HL-60 (cell line): ENCODE data around the gene DENND1C.

ENCODE experiments used
- DNase-seq, 2 experiments: peaks; one replicate each; pipeline ENCODE4 v3.0.0-alpha.2; 2010 to 2020; ENCODE audit warnings: low read depth in 1 of 2, low spot score in 1 of 2
- H3K27ac ChIP-seq: fragments of 250-450 bp; sonication (Bioruptor Pico); replicated peaks from 2 replicates; pipeline ENCODE4 v1.5.1; 2020; ENCODE audit warnings: mild to moderate bottlenecking, moderate library complexity
- H3K27me3 ChIP-seq: fragments of 250-450 bp; sonication (Bioruptor Pico); 2 replicates; pipeline ENCODE4 v1.5.1; 2021; ENCODE audit warnings: mild to moderate bottlenecking, moderate library complexity; ENCODE audit not compliant: insufficient read depth, poor library complexity, severe bottlenecking
- H3K4me3 ChIP-seq: replicated peaks from 2 replicates; pipeline ENCODE4 v1.5.1; 2011; ENCODE audit warnings: mild to moderate bottlenecking, control low read depth, low read length; ENCODE audit not compliant: insufficient read depth
- GABPA ChIP-seq: IDR thresholded peaks from 2 replicates; pipeline ENCODE4 v1.6.1; 2012; ENCODE audit warnings: low read depth
- POLR2AphosphoS5 ChIP-seq: IDR thresholded peaks from 2 replicates; pipeline ENCODE4 v1.6.1; 2012; ENCODE audit warnings: low read depth
- SPI1 ChIP-seq: IDR thresholded peaks from 2 replicates; pipeline ENCODE4 v1.6.1; 2012; ENCODE audit warnings: low read depth, mild to moderate bottlenecking, borderline replicate concordance
- TF ChIP-seq, protein P1 (sequence below): IDR thresholded peaks from 2 replicates; pipeline ENCODE4 v1.6.1; 2012; ENCODE audit warnings: low read depth; ENCODE audit not compliant: insufficient replicate concordance
- TF ChIP-seq, protein P2 (sequence below): IDR thresholded peaks from one replicate; pipeline ENCODE4 v1.5.1; 2011; ENCODE audit warnings: low read length, control low read depth, inconsistent platforms; ENCODE audit not compliant: insufficient read depth

Gene DENND1C

DNA sequence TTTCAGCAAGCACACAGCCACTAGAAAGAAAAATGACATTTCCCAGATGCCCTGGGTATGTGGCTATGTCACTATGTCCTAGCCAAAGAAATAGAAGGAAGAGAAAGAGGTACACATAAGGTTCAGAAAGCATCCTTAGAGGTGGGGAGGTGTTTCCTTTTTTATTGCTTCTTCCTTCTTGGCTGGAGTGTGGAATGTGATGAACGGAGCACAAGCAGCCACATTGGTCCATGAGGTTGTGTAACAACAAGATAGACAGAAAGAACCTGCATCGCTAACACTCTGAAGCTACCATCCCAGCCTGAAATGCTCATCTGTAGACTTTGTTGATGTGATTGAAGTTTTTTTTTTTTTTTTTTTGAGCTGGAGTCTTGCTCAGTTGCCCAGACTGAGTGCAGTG is 28.7 kb downstream of the DENND1C start:
- TF ChIP-seq SPI1, result no peak
- TF ChIP-seq POLR2AphosphoS5, result no peak
- TF ChIP-seq, protein P1, sequence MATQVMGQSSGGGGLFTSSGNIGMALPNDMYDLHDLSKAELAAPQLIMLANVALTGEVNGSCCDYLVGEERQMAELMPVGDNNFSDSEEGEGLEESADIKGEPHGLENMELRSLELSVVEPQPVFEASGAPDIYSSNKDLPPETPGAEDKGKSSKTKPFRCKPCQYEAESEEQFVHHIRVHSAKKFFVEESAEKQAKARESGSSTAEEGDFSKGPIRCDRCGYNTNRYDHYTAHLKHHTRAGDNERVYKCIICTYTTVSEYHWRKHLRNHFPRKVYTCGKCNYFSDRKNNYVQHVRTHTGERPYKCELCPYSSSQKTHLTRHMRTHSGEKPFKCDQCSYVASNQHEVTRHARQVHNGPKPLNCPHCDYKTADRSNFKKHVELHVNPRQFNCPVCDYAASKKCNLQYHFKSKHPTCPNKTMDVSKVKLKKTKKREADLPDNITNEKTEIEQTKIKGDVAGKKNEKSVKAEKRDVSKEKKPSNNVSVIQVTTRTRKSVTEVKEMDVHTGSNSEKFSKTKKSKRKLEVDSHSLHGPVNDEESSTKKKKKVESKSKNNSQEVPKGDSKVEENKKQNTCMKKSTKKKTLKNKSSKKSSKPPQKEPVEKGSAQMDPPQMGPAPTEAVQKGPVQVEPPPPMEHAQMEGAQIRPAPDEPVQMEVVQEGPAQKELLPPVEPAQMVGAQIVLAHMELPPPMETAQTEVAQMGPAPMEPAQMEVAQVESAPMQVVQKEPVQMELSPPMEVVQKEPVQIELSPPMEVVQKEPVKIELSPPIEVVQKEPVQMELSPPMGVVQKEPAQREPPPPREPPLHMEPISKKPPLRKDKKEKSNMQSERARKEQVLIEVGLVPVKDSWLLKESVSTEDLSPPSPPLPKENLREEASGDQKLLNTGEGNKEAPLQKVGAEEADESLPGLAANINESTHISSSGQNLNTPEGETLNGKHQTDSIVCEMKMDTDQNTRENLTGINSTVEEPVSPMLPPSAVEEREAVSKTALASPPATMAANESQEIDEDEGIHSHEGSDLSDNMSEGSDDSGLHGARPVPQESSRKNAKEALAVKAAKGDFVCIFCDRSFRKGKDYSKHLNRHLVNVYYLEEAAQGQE, result no peak
- TF ChIP-seq, protein P2, sequence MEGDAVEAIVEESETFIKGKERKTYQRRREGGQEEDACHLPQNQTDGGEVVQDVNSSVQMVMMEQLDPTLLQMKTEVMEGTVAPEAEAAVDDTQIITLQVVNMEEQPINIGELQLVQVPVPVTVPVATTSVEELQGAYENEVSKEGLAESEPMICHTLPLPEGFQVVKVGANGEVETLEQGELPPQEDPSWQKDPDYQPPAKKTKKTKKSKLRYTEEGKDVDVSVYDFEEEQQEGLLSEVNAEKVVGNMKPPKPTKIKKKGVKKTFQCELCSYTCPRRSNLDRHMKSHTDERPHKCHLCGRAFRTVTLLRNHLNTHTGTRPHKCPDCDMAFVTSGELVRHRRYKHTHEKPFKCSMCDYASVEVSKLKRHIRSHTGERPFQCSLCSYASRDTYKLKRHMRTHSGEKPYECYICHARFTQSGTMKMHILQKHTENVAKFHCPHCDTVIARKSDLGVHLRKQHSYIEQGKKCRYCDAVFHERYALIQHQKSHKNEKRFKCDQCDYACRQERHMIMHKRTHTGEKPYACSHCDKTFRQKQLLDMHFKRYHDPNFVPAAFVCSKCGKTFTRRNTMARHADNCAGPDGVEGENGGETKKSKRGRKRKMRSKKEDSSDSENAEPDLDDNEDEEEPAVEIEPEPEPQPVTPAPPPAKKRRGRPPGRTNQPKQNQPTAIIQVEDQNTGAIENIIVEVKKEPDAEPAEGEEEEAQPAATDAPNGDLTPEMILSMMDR, result no peak
- TF ChIP-seq GABPA, result no peak
- no peak for DNase-seq
- Histone ChIP-seq H3K27me3 (no peaks in the 10 kb centered on the region), H3K27ac (no peak overlapping the region), H3K4me3 (no peak overlapping the region)

DNA sequence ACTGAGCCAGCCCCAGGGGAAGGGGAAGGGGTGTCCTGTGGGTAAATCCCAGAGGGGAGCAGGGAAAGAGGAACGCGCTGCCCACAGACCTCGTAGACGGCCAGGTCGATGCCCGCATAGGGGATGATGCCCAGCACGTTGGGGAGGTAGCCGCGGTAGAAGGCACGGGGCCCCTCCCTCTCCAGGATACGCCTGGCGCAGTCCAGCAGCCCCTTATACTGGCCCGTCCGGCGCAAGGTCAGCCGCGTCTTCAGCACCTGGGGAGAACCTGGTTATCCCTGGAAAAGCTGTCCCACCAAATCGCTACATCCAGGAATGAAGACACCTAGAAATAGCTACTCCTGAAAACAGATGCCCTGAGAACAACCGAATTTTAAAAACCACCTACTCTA is 29.4 kb downstream of the DENND1C start:
- TF ChIP-seq GABPA (no peak), SPI1 (no peak), POLR2AphosphoS5 (no peak)
- TF ChIP-seq, protein P2, result no peak
- TF ChIP-seq, protein P1, result no peak
- Histone ChIP-seq H3K27ac (no peak overlapping the region), H3K4me3 (no peak overlapping the region), H3K27me3 (no peaks in the 10 kb centered on the region)
- DNase-seq, result no peak

DNA sequence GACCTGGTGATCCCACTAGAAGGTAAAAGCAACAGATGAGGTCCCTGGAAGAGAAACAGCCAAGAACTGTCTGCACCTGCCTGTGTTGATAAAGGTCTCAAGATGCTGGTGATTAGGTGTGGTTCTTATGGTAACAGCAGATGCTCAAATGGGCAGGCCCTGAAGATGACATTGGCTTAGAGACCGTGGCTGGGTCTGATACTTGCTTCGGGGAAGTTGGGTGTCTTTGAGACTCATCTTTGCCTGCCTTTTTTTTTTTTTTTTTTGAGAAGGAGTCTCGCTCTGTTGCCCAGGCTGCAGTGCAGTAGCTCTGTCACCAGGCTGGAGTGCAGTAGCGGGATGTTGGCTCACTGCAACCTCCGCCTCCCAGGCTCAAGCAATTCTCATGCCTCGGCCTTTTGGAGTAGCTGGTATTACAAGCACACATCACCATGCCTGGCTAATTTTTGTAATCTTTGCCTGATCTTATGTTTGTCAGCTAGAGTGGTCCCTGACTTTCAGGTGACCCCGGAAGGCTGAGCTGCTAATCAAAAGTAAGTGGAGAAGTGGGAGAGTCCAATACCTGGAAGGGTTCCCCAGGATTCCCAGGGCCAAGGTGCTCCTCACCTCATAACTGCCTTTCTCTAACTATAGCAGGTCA is 29.9 kb downstream of the DENND1C start:
- H3K27ac ChIP-seq, result no peak overlapping the region
- TF ChIP-seq GABPA, result no peak
- no peak for TF ChIP-seq POLR2AphosphoS5
- TF ChIP-seq, protein P2, result no peak
- H3K4me3 ChIP-seq, result no peak overlapping the region
- no peaks in the 10 kb centered on the region for H3K27me3 ChIP-seq
- no peak for DNase-seq

DNA sequence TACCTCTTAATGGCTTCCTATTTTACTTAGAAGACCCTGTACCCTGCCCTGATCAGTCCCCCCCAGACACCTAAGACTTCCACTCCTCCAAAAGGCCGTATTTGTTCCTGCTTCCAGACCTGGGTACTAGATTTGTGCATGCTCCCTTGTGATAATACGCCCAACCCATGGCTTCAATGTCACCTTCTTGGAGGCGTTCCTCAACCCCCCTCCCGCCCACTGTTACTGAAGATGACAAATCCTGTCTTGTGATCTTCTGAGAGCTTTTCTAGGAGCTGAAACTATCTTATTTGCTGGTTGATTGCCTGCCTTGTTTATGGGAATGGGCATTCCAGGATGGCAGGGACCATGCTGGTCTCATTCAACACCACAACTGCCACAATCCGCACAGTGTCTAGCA is 31.4 kb downstream of the DENND1C start:
- no peak for DNase-seq
- no peaks in the 10 kb centered on the region for H3K27me3 ChIP-seq
- TF ChIP-seq SPI1, result no peak
- TF ChIP-seq GABPA, result no peak
- TF ChIP-seq POLR2AphosphoS5, result no peak
- TF ChIP-seq, protein P2, result no peak
- TF ChIP-seq, protein P1, result no peak
- H3K4me3 ChIP-seq, result no peak overlapping the region
- no peak overlapping the region for H3K27ac ChIP-seq
